ENCODE data around the gene AQP5.

Gene AQP5

GRCh38 chr12:49961111-49961922, at the start of gene AQP5:
TSS of gene AQP5 (plus strand) at chr12:49961872. CDS start at chr12:49962018, 146 bp downstream.
- DNase-seq (ENCODE audit: low read depth): no peak

GRCh38 chr12:49912345-49913255, 49.1 kb upstream of the AQP5 start:
- no peak for DNase-seq (ENCODE audit: low read depth)

DNA sequence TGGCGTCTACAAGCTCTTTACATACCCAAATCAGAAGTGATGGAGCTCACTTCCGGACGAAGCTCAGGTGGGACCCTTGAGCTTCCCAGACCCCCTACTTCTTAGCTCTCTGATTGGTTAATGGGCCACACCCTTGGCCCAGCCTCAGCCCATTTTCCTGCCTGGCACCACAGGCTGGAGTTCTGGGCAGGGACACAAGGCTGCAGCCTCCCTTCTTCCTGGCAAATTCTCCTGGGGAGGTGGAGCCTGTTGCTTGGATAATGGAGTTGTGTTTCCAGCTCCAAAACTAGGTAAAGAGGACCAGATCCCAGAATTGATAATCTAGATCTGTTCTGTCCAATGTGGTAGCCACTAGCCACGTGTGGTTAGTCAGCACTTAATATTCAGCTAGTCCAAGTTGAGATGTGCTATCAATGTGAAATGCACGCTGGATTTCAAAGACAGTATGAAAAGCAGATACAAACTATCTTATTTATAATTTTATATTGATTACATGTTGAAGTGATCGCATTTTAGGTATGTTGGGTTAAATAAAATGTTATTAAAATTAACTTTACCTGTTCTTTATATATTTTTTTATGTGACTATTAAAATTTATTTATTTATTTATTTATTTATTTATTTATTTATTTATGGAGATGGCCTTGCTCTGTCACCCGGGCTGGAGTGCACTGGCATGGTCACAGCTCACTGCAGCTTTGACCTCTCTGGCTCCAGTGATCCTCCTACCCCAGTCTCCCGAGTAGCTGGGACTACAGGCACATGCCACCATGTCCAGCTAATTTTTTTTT, 45.3 kb upstream of the AQP5 start:
- DNase-seq (ENCODE audit: low read depth): no peak

DNA sequence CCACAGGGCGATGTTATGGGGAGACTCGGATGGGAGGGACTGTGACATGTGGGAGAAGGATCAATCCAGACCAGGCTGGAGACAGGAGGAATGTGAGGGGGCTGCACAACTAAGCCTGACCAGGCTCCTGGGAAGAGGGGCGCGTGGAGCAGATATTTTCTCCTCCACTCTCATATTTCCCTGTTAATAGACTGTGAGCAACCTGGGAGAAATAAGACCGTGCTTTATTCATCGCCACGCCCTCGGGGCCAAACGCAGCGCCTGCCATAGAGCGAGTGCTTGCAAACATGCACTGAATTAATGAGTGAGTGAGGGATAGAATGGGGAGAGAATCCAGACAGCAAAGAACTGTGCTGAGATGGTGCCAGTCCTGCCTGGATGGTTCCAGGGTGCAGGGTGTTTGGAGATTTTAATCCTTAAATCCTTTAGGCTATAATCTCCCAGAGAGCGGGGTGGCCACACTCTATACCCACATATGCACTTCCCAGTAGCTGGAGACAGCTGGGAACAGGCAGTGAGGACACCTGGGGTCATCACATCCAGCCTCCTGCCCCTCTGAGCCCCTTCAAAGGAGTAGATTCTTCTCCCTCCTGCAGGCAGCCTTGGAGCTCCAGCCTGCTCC, 44.4 kb upstream of the AQP5 start:
- DNase-seq (ENCODE audit: low read depth): no peak

DNA sequence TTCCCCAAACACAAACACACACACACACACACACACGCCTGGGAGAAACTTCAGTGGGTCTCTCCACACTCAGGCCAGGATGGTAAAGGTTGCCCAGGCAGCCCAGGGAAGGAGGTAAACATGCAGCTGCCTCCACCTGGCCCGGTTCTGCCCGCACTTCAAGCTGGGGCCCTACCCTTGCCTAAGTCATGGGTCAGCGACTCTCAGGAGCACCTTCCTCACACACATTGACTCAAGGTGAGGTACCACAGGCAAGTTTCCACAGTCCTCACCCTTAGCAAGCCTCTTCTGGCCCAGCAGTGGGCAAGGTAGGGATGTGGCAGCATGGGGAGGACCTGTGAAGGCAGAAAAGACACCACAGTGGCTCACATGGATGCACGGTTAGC, 43.9 kb upstream of the AQP5 start:
- no peak for DNase-seq (ENCODE audit: low read depth)

DNA sequence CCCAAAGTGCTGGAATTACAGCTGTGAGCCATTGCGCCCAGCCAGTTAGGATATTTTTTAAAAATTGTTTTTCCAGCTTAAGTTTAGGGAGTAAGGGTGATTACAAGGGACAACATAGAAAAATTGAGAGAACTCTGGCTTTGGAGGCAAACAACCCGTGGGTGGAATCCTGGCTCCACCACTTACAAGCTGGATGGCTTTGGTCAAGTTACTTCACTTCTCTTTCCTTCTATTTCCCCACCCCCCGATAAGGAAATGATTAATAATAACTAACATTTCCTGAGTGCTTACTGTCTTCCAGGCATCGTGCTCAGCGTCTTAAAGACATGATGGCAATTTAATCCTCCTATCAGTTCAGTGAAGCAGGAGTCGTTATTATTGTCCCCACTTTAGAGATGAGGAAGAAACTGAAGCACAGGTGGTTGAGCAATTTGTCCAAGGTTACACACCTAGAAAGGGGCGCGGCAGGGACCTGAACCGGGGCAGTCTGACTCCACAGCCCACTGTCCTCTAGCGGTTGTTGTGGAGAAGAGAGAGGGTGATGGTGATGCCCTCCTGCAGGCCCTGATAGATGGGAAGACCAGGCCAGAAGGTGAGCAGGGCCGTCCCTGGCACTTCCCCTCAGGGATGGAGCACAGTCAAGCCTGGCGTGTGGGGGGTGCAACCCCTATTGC, 41.3 kb upstream of the AQP5 start:
- DNase-seq (ENCODE audit: low read depth): no peak

DNA sequence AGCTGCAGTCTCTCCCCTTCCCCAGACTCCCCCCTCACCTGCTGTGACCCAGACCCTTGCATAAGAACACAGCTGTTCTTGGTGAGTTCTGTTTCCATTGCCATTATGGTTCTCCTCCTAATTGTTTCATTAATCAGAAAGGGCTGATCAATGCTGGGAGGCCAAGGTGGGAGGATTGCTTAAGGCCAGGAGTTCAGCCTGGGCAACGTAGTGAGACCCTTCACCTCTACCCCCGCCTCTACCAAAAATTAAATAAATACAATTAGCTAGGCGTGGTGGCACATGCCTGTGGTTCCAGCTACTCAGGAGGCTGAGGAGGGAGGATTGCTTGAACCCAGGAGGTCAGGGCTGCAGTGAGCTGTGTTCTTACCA, 40.8 kb upstream of the AQP5 start:
- DNase-seq (ENCODE audit: low read depth): no peak

GRCh38 chr12:49921299-49921698, 40.4 kb upstream of the AQP5 start:
- DNase-seq (ENCODE audit: low read depth): no peak

DNA sequence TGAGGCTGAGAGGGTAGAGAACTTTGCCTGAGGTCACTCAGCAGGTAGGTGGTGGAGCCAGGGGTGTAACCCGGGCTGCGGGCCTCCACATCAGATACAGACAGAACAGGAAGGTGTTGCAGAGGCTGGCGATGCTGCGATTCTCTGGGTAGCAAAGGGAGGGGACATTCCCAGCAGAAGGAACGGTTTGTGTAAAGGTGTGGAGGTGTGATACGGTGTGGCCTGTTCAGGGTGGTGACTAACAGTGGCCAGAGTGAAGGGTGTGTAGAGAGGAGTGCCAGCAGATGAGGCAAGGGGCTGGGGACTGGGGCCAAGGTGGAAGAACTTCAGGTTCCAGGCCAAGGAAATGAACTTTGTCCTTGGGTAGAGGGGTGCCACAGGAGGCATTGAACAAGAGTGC, 39.7 kb upstream of the AQP5 start:
- DNase-seq (ENCODE audit: low read depth): no peak

- DNase-seq (ENCODE audit: low read depth): no peak
Observed at GRCh38 chr12:49922349-49923034, 39.2 kb upstream of the AQP5 start.

GRCh38 chr12:49923035-49923644, 38.5 kb upstream of the AQP5 start:
- no peak for DNase-seq (ENCODE audit: low read depth)

GRCh38 chr12:49923880-49924556, 37.7 kb upstream of the AQP5 start:
- DNase-seq (ENCODE audit: low read depth): no peak

GRCh38 chr12:49924628-49925246, 36.9 kb upstream of the AQP5 start:
- DNase-seq (ENCODE audit: low read depth): no peak

DNA sequence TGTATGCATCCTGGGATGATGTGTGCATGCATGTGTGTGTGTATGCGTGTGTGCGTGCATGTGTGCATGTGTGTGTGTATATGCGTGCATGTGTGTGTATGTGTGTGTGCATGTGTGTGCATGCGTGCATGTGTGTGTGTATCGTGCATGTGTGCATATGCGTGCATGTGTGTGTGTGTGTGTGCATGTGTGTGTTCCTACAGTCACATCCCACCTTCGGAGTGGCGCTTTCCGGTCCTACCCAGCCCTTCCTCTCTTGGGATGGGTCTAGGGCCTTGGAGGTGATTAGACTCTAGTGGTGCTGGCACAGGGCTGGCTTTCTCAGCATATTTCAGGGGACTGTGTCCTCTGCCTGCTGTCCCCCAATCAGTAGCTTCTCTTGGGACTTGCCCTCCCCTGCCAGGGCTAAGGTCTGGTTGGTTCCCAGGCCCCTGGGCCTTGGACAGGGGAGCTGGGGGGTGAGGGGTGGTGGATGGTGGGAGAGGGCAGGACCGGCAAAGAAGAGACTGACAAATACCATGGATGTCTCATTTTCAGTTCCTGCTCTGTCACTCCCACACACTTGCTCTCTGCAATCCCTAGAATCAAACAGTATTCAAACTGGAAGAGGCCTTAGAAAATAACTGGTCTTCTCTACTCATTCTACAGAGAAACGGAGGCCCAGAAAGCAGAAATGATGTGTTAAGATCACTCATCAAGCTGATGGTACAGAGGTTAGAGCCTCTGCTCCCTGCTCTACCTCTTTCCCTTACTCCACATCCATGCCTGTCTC, 36.1 kb upstream of the AQP5 start:
- no peak for DNase-seq (ENCODE audit: low read depth)

- DNase-seq (ENCODE audit: low read depth): no peak
Observed at GRCh38 chr12:49928471-49928870, 33.2 kb upstream of the AQP5 start.

DNA sequence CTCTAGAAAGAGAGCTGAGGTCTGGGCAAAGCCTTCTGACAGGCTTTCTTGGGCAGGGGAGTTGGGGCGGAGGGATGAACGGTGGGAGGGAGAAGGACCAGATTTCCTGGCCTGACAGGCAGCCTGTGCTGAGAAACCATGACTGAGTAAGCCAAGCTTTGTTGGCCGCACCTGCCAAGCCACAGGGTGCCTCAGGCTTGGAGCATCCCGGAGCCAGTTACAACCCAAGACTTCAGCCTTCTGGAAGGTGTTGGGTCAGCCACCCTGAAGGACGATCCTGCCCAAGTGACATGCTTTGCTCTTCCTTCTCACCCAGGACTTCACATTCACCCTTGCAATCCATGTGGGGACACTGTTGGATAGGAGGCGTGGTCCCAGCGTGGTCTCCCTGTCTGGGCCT, 32.1 kb upstream of the AQP5 start:
- DNase-seq (ENCODE audit: low read depth): no peak

DNA sequence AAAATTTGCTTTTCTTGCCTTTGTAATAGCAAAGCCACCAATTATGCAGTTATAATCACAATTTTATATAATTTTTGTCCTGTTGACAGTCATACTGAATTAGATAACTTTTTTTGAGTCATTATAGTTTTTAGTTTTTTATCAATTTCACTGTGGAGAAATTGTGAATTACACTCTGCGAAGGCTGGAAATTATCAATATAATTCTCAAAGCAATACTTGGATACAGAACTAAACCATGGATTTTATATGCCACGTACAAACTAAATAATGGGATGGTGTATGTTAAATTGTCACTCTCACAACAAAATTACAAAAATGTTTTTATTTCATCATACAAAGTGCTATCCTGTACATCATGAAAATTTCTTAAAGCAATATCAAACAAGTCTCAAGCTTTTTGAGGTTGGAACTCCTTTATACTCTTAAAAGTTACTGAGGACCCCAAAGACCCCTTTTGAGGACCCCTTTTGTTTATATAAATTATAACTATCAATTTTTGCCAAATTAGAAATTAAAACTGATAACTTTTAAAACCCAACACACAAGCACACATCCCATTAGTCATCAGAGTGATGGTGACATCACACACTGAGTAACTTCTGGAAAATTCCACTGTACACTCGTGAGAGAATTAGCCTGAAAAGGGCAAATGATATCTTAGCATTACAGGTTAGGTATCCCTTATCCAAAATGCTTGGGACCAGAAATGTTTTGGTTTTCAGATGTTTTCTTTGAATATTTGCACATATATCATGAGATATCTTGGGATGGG, 31.0 kb upstream of the AQP5 start:
- DNase-seq (ENCODE audit: low read depth): no peak

DNA sequence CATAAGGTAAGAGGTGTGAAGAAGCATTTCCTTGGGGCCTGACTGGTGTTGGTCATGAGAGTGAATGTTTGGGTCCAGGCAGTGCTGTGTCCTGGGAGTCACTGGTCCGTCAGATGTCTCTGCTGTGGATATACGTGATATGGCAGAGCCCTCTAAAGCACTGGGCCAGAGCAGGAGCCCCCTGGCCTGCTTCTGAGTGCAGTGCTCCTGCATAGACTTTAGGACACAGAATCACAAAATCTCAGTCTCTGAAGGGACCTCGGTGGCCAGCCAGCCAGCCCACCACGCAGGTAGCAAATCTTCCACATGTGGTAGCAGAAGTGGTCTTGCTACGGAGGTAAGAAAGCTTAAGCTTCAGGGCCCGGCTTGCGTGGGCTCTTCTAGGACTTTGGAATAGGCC, 29.6 kb upstream of the AQP5 start:
- no peak for DNase-seq (ENCODE audit: low read depth)
